H1 (cell line): Measurements from ENCODE around the gene LEPR.
A peak's percentile ranks its signal among the peaks of the same experiment; 100 is the strongest.

Experiments
- CEBPB ChIP-seq: IDR thresholded peaks from 2 replicates; pipeline ENCODE4 v1.6.1; 2012; ENCODE audit warnings: low read depth, low read length
- CREB1 ChIP-seq: IDR thresholded peaks from 2 replicates; pipeline ENCODE4 v1.6.1; 2012; ENCODE audit warnings: inconsistent platforms
- EGR1 ChIP-seq: IDR thresholded peaks from 2 replicates; pipeline ENCODE4 v1.6.1; 2011; ENCODE audit warnings: low read depth, low read length, borderline replicate concordance
- EP300 ChIP-seq, 2 experiments: IDR thresholded peaks; 1 replicate in 1 of 2; 2 replicates in 1 of 2; pipeline ENCODE4 v1.6.1; 2011 to 2012; ENCODE audit warnings: low read depth in 2 of 2, low read length in 2 of 2, mild to moderate bottlenecking in 2 of 2, borderline replicate concordance in 1 of 2, inconsistent platforms in 1 of 2, moderate library complexity in 1 of 2
- EZH2 ChIP-seq: fragments of 200-600 bp; sonication (generic); IDR thresholded peaks from 2 replicates; pipeline ENCODE4 v1.7.1; 2012; ENCODE audit warnings: low read depth, mild to moderate bottlenecking, moderate library complexity, low read length, inconsistent platforms; ENCODE audit not compliant: severe bottlenecking
- NRF1 ChIP-seq: IDR thresholded peaks from 2 replicates; pipeline ENCODE4 v1.6.1; 2011; ENCODE audit warnings: mild to moderate bottlenecking, low read depth, low read length, improper control_type of control experiment
- POLR2A ChIP-seq, 2 experiments: IDR thresholded peaks; 1 replicate in 1 of 2; 2 replicates in 1 of 2; pipeline ENCODE4 v1.6.1; 2011; ENCODE audit warnings: low read depth in 2 of 2, low read length in 2 of 2, mild to moderate bottlenecking in 2 of 2; ENCODE audit errors: control extremely low read depth in 1 of 2
- SIN3A ChIP-seq, 2 experiments: IDR thresholded peaks in 1 of 2; conservative IDR thresholded peaks in 1 of 2; 2 replicates each; pipeline ENCODE4 v1.6.1; 2011 to 2012; ENCODE audit warnings: low read length in 2 of 2, improper control_type of control experiment in 1 of 2, low read depth in 1 of 2, mild to moderate bottlenecking in 1 of 2
- TCF12 ChIP-seq: IDR thresholded peaks from 2 replicates; pipeline ENCODE4 v1.6.1; 2011; ENCODE audit warnings: low read depth, mild to moderate bottlenecking, low read length
- TF ChIP-seq, protein P1 (sequence below), 3 experiments: IDR thresholded peaks; 1 replicate in 2 of 3; 2 replicates in 1 of 3; pipeline versions ENCODE4 v1.5.1 to v1.6.1; 2011; ENCODE audit warnings: low read length in 3 of 3, mild to moderate bottlenecking in 3 of 3, inconsistent platforms in 2 of 3, low read depth in 1 of 3, moderate library complexity in 1 of 3; ENCODE audit not compliant: insufficient read depth in 1 of 3; ENCODE audit errors: control extremely low read depth in 1 of 3
- TF ChIP-seq, protein P2 (sequence below): IDR thresholded peaks from 2 replicates; pipeline ENCODE4 v1.6.1; 2012; ENCODE audit warnings: low read length, inconsistent platforms

GRCh38 chr1:65449214-65449823 is 28.9 kb downstream of the LEPR start:
- no peak for TF ChIP-seq CREB1
- TF ChIP-seq TCF12: no peak
- TF ChIP-seq EP300 (IDR thresholded peaks at IDR 0.05; ENCODE audit: borderline replicate concordance in 1 of 2, low read depth in 2 of 2, low read length in 2 of 2): no peak
- TF ChIP-seq SIN3A (conservative IDR thresholded peaks at IDR 0.05 in 1 of 2, IDR thresholded peaks at IDR 0.05 in 1 of 2; ENCODE audit: low read depth in 1 of 2, low read length in 2 of 2): no peak
- TF ChIP-seq, protein P1, sequence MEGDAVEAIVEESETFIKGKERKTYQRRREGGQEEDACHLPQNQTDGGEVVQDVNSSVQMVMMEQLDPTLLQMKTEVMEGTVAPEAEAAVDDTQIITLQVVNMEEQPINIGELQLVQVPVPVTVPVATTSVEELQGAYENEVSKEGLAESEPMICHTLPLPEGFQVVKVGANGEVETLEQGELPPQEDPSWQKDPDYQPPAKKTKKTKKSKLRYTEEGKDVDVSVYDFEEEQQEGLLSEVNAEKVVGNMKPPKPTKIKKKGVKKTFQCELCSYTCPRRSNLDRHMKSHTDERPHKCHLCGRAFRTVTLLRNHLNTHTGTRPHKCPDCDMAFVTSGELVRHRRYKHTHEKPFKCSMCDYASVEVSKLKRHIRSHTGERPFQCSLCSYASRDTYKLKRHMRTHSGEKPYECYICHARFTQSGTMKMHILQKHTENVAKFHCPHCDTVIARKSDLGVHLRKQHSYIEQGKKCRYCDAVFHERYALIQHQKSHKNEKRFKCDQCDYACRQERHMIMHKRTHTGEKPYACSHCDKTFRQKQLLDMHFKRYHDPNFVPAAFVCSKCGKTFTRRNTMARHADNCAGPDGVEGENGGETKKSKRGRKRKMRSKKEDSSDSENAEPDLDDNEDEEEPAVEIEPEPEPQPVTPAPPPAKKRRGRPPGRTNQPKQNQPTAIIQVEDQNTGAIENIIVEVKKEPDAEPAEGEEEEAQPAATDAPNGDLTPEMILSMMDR (IDR thresholded peaks at IDR 0.05; ENCODE audit: control extremely low read depth in 1 of 3, insufficient read depth in 1 of 3, low read depth in 1 of 3, low read length in 3 of 3): peak; percentile 13 to 46 (median 34); a peak in 3 of 4 replicates
- TF ChIP-seq, protein P2, sequence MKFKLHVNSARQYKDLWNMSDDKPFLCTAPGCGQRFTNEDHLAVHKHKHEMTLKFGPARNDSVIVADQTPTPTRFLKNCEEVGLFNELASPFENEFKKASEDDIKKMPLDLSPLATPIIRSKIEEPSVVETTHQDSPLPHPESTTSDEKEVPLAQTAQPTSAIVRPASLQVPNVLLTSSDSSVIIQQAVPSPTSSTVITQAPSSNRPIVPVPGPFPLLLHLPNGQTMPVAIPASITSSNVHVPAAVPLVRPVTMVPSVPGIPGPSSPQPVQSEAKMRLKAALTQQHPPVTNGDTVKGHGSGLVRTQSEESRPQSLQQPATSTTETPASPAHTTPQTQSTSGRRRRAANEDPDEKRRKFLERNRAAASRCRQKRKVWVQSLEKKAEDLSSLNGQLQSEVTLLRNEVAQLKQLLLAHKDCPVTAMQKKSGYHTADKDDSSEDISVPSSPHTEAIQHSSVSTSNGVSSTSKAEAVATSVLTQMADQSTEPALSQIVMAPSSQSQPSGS: no peak
- no peak for TF ChIP-seq CEBPB
- TF ChIP-seq EZH2: no peak
- TF ChIP-seq NRF1: no peak
- no peak for TF ChIP-seq EGR1
- no peak for TF ChIP-seq POLR2A (IDR thresholded peaks at IDR 0.05; ENCODE audit: control extremely low read depth in 1 of 2, low read depth in 2 of 2, low read length in 2 of 2)
